Brain pericyte (primary cell): ENCODE measurements around the gene GRM7.

Experiments used
- DNase-seq: peaks from one replicate; pipeline ENCODE4 v3.0.0-alpha.2; 2012; ENCODE audit warnings: low read depth, low spot score

Gene GRM7

GRCh38 chr3:7504886-7505775 lies 644.2 kb downstream of the GRM7 start:
- DNase-seq = no peak

- DNase-seq = no peak
These were observed 645.8 kb downstream of the GRM7 start for GRCh38 chr3:7506606-7507180.

DNA sequence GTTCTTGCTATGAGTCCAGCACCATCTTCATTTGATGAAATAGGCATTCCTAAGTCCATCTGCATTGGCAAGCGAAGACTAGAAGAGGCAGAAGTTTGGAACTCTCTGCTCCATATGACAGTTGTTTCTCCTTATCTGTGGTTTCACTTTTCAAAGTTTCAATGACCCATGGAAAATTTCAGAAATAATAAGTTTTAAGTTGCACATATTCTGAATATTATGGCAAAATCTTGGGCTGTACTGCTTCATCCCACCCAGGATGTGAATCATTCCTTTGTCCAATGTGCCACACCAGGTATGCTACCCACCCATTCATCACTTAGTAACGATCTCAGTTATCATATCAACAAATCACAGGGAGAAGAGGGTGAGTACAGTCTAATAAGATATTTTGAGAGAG lies 647.9 kb downstream of the GRM7 start:
- no peak for DNase-seq

DNA sequence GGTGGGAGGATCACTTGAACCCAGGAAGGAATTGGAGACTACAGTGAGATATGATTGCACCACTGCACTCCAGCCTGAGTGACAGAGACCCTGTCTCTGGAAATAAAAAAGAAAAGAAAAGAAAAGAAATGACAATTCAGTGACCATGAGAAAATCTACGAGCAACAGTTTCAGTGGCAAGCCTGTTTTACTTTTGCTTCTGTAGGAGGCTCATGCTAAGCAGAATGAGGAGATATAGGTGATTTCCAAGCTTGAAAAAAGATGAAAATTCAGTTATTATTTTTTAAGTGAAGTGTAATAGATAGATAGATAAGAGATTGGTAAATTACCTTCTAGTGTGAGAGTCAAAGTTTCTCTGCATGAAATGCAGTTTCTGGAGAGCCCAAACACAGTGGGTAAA lies 651.1 kb downstream of the GRM7 start:
- DNase-seq = no peak

DNA sequence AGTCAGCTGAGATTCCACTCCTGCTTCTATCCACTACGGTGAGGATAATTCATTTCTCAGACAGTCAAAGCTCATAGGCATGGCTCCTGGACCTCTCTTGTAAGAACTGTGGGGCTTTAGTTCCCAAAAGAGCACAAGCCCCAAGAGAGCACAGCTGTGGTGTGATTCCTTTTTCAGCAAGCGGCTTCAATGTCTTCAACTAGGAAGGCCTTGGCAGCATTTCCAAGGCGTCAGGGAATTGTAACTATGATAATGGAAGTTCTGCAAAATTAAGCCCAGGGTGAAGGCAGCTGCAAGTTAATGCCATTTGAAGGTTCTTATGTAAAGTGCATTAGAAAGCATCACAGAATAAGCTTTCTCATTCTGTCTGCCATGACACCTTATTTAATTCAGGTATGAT lies 657.1 kb downstream of the GRM7 start:
- no peak for DNase-seq

DNA sequence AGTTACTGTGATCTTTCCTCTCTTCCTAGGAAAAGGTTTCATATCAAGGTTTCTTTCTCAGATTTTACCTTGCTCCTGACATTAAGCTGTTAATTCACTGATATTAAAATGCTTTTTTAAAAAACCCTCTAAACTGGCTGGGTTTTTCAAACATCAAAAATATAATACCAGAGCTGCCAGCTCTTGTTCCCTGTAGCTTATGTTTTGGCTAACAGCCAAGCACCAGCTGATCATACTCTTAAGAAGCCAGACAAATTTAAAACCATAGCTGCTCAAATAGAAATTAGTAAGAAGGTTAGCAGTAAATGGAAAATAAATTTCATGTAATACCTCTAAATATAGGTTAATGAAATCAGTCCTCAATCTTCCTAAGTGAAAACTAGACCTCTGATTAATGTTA lies 657.5 kb downstream of the GRM7 start:
- DNase-seq = no peak

DNA sequence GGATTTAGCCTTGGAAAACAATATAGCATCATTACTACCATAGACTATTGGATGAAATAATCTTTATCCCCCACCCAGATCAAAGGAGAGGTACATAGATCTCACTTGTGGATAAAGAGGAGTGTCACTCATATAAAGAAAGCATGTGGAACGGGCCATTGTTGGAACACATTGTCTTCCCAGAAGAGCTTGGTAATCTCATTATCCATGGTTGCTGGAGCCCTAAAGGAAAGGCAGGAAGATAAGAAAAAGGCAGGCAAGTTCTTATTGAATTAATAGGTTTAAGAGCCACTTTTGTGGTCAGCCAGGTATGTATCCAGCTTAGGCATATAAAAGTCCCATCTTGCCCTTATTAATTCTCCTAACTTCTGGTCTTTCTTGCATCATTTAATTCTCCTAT lies 659.1 kb downstream of the GRM7 start:
- DNase-seq = no peak

DNA sequence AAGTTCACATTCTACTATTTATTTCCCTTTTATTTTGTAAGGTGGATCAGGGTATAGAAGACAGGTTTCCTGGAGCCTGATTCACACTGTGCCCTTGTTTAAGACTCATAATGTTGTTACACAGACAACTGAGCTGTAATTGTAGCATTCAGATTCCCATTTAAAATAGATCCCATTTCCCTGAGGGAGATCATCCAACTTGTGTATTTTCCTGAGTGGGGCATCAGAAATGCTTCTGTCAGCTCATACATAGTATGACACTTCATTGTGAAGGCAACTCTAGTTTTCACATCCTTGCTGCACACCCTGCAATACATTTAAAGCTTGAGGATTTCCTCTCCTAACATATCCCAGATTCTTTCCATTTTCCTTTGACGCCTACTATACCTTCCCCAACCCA lies 659.7 kb downstream of the GRM7 start:
- DNase-seq = no peak

DNA sequence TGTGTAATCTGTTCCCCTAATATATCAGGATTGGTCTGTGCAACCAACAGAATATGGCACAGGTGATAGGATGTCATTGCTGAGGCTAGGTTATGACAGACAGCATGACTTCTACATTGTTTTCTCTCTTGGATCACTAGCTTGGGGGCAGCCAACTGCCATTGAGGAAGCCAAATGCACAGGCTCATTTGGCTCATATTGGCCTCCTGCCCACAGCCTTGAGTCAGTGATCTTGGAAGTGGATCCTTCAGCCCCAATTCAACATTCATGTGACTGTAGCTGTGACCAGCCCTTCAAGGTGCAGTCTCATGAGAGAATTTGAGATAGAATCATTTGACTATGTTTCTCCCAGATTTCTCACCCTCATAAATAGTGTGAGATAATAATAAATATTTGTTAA lies 675.6 kb downstream of the GRM7 start:
- DNase-seq = no peak

GRCh38 chr3:7536921-7537320 lies 676.0 kb downstream of the GRM7 start:
- no peak for DNase-seq

GRCh38 chr3:7543294-7543880 lies 682.5 kb downstream of the GRM7 start:
- no peak for DNase-seq

DNA sequence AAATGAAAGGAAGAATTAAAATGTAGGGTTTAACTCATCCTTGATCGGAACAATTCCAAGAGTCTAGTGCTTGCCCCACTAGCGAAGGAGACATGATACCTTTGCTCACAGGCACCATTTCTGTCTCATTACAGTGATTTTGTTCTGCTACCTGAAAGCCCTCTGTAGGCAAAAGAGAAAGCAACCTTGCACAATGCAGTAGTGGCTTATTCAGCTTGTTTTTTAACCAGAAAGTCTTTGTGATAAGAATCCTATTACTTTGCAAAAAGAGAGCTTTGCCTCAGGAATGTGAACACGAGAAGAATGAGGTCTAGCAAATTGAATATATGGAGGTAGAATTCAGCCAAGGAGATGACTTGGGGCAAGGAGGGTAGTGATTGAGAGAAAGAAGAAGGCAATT lies 684.4 kb downstream of the GRM7 start:
- DNase-seq = no peak

DNA sequence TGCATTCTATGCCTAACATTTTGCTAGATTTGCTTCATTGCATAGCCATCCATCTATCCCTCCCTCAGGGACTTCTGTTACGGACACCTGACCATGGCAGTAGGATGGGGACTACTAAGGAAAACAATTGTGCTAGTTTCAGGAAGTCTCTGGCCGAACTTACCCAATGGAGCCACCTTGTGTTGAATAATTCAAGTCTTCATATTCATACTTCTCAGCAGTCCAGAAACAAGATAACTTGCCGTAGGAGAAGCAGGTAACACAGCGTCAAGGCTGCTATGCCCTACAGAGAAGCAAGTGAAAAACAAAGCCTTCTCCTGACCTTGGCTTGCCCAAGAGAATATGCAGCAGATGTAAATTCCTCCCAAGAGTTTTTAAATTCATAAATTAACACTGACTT lies 685.3 kb downstream of the GRM7 start:
- no peak for DNase-seq

DNA sequence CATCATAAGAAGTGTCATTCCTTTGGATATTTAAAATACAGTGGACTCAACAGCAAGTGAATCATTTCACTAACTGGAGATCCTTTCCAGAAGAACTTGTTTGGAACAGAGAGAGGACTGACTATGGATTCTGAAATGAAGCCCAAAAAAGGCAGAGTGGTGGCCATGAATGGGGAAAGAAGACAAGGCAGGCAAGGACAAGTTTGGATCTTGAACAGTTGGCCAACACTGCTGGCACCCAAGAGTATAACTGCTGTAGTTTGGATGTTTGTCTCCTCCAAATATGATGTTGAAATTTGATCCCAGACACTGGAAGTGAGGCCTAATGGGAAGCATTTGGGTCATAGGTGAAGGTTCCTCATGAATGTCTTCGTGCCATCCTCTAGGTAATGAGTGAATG lies 686.9 kb downstream of the GRM7 start:
- no peak for DNase-seq

- no peak for DNase-seq
These were observed 702.0 kb downstream of the GRM7 start for GRCh38 chr3:7562892-7563291.

- no peak for DNase-seq
These were observed 704.7 kb downstream of the GRM7 start for GRCh38 chr3:7565574-7565973.

- no peak for DNase-seq
These were observed 706.2 kb downstream of the GRM7 start for GRCh38 chr3:7567160-7567559.

DNA sequence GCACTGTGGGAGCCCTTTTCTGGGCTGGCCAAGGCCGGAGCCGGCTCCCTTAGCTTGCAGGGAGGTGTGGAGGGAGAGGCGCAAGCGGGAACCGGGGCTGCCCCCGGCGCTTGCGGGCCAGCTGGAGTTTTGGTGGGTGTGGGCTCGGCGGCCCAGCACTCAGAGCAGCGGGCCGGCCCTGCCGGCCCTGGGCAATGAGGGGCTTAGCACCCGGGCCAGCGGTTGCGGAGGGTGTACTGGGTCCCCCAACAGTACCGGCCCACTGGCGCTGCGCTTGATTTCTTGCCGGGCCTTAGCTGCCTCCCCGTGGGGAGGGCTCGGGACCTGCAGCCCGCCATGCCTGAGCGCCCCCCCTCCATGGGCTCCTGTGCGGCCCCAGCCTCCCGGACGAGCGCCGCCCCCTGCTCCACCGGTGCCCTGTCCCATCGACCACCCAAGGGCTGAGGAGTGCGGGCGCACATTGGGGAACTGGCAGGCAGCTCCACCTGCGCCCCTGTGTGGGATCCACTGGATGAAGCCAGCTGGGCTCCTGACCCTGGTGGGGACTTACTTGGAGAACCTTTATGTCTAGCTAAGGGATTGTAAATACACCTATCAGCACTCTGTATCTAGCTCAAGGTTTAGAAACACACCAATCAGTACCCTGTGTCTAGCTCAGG lies 707.7 kb downstream of the GRM7 start:
- no peak for DNase-seq

- DNase-seq = no peak
These were observed 712.4 kb downstream of the GRM7 start for GRCh38 chr3:7573330-7573729.

DNA sequence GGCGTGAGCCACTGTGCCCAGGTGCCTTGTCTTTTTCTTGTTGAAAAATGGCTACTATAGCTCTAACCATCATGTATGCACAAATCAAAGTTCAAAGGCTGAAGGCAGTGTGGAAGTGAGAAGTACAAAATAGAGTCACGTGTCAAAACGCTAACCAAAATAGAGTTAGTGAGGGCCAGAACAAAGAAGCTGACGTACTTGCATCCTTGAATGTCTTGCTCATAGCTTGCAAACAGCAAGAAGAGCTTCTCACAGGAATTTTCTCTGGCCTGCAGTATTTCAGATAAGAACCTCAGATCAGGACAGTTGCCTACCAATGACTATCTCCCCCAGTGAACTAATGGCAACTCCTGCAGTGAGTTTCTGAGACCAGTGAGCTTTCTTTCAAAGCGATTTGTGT lies 713.5 kb downstream of the GRM7 start:
- no peak for DNase-seq

- no peak for DNase-seq
These were observed 715.2 kb downstream of the GRM7 start for GRCh38 chr3:7576071-7576470.

DNA sequence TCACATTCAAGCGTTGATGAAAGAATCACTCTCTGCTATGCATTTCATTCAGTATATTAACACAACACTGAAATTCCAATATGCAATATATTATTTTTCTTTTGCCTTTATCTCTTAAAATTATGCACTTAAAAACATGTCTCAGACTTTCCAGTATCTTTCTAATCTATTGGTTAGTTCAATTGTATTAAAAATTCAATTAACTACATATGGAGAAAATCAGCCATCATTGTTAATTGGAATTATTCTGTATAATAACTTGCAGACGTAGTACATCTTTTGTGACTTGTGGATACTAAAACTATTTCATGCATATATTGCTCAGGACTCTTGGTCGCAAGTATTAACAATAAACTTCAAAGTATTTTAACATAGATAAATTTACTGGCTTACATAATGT lies 715.6 kb downstream of the GRM7 start:
- no peak for DNase-seq

GRCh38 chr3:7577513-7577912 lies 716.6 kb downstream of the GRM7 start:
- no peak for DNase-seq
